ENCODE measurements around the gene COL13A1.

DNA sequence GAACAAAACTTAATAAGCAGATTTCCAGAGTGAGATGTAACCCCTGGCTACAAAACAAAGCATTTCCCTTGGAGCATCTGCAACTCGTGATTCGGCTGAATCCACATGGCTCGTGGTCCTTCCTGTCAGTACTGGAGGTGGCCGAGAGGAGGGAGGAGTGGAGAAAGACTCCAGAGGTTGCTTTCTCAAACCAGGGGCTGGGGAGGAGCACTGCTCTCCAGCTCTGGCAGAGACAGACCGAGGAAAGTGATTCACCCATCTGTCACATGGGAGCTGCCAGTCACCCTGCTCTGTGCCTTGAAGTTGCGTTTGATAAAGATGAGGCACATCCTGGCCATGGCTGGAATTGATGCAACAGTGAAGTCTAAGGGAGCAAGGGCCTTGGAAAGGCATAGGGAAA lies 72.7 kb downstream of the COL13A1 start:
- TF ChIP-seq POLR2A (IDR thresholded peaks at IDR 0.05; ENCODE audit: low read depth, low read length) (no peak), POLR2AphosphoS5 (IDR thresholded peaks at IDR 0.05; ENCODE audit: low read depth, low read length) (no peak), SPI1 (IDR thresholded peaks at IDR 0.05; ENCODE audit: low read depth, low read length) (no peak), TAF1 (IDR thresholded peaks at IDR 0.05; ENCODE audit: low read depth, low read length) (no peak)
